GM12865 (cell line): ENCODE results near the gene SMIM1.

Source experiments
- DNase-seq: peaks from one replicate; pipeline ENCODE4 v3.0.0; 2010; ENCODE audit warnings: low read depth
- H3K4me3 ChIP-seq: 2 replicates; pipeline ENCODE4 v1.5.1; 2011; ENCODE audit warnings: mild to moderate bottlenecking, low read depth, low read length, control low read depth
- CTCF ChIP-seq: IDR thresholded peaks from 2 replicates; pipeline ENCODE4 v1.5.1; 2011; ENCODE audit warnings: low read length, control low read depth, low read depth, inconsistent platforms; ENCODE audit not compliant: insufficient read depth; ENCODE audit errors: missing control alignments

The SMIM1 gene

DNA sequence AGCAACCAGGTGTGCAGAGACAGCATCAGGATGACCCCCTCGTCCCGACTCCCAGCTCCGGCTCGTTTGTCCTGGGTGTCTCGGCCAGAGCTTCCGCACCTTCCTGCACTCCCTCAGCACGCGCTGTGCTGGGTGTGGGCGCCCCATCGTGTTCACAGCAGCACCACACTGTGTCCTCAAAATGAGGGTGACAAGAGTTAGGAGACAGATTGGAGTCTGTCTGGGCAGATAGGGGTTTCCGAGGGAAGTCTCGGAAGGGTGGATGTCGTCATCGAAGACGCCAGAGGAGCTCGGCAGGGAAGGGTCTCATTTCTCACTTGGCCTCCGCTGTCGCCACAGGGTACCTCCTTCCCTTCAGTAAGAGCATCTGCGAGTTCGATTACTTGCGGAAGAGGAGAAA lies 16.2 kb upstream of the SMIM1 start:
- no peak overlapping the region for H3K4me3 ChIP-seq
- no peak for DNase-seq
- TF ChIP-seq CTCF: no peak

GRCh38 chr1:3759164-3759563 lies 13.4 kb upstream of the SMIM1 start:
- DNase-seq: no peak
- no peak overlapping the region for H3K4me3 ChIP-seq
- no peak for TF ChIP-seq CTCF

- TF ChIP-seq CTCF: no peak
- DNase-seq: no peak
- no peak overlapping the region for H3K4me3 ChIP-seq
These were observed 12.8 kb upstream of the SMIM1 start for GRCh38 chr1:3759796-3760195.

DNA sequence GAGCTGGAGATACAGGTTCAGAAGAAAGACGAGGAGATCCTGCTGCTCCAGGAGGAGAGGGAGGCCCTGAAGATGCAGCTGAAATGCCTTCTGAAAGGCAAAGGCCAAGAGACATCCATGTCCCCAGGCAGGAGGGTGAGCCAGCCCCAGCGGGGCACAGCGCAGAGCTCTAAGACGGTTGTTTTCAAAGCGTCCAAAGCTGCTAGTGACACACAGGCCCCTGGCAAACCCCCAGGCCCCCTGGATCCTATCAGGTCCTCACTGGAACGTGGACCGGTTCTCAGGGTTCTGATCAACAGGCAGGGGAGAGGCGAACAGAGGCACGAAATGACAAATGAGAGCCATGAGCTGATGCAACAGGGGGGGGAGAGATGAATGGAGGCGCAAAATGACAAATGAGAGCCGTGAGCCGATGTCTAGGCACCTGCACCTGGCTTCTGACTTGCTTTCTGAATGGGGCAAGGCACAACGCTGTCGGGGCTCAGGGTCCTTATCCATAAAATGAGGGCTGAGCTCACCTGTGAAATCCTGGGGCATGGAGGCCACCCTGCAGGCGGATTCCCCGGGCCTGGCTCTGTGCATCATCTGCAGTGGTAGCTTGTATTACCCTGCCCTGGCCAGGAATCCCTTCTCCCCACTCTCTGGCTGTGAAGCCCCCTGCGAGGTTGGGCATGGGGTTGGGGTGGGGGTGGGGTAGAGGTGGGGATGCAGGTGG lies 11.1 kb upstream of the SMIM1 start:
- no peak for TF ChIP-seq CTCF
- no peak for DNase-seq
- H3K4me3 ChIP-seq: no peak overlapping the region

DNA sequence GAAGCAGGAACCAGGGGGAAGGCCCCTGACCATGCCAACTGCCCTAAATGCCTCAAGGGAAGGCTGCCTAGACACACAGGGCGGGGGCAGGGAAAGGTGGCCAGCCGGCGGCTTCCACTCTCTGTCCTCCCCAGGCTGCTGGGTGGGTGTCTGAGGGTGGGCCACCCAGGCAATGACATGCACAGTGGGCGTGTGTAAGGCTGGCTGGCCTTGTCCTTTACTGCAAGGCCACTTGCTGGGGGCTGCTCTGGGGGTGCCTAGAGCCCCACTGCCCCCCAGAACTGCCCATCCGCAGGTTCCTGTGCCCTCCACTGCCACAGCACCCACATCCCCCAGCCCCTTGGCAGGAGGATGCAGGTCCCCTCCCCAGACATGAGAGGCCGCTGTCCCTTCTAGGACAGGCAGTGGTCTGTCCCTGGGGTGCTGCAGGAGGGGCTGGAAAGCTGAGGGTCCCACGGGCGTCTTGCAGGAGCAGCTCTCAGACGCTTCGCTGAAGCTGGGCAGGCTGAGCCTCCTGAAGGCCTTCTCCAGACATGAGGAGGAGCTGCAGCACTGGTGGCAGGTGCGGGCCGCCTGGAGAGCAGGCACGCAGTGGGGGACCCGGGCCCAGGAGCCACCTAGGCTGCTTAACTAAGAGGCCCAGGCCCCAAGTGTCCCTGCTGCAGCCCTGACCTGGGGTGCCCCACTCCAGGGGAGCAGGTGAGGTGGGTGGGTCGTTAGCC lies 10.2 kb upstream of the SMIM1 start:
- H3K4me3 ChIP-seq: no peak overlapping the region
- no peak for TF ChIP-seq CTCF
- DNase-seq: no peak

DNA sequence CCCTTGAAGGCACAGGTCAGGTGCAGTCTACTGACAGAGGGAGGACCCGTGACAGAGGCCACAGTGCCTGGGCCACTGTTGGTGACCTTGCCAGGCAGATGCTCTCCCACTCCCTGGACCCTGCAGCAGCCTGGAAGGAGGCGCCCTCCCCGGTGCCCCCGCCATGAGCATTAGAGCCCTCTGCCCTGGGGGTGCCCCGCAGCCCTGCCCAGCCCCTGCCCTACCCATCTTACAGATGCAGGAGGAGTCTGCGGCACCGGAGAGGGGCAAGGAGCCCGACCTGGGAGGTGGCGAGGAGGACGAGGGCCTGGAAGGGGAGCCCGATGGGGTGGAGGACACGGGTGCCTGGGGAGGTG lies 9.7 kb upstream of the SMIM1 start:
- DNase-seq: no peak
- TF ChIP-seq CTCF: no peak
- H3K4me3 ChIP-seq: no peak overlapping the region
